Fibroblast of the aortic adventitia (primary cell): Measurements from ENCODE around the gene DLGAP4. TPM values are rescaled to one million over a fixed set of nuclear protein-coding genes. Genes with fewer than 3 reads are reported as not detected.
"Not testable (repeated sequence)": the region's sequence is repeated elsewhere in the genome, so short reads cannot be mapped to it uniquely, and the experiment has no call there.

Source experiments
- DNase-seq: peaks from one replicate; pipeline ENCODE4 v3.0.0-alpha.2; 2010; ENCODE audit warnings: low read depth
- H3K4me3 ChIP-seq: 2 replicates; pipeline ENCODE4 v1.5.1; 2011; ENCODE audit warnings: low read depth, mild to moderate bottlenecking, control low read depth, low read length, moderate library complexity
- CTCF ChIP-seq: IDR thresholded peaks from 2 replicates; pipeline ENCODE4 v1.5.1; 2011; ENCODE audit warnings: mild to moderate bottlenecking, low read length, control low read depth, inconsistent platforms; ENCODE audit not compliant: insufficient read depth
- total RNA-seq: library from RNA; depleted of rRNA; stranded (reverse); fragments of >200 nt; gene quantifications from 2 replicates; pipeline ENCODE4 v1.2.3, GENCODE V29; 2012; ENCODE audit warnings: low replicate concordance

Gene DLGAP4
- total RNA-seq, 1 donor = 19.5 TPM

- H3K4me3 ChIP-seq = no peak overlapping the region
- DNase-seq = no peak
- TF ChIP-seq CTCF = no peak
Observed at GRCh38 chr20:36562724-36563123, 256.6 kb downstream of the DLGAP4 start.

- no peak for DNase-seq
- no peak overlapping the region for H3K4me3 ChIP-seq
- no peak for TF ChIP-seq CTCF
Observed at GRCh38 chr20:36563374-36563773, 257.2 kb downstream of the DLGAP4 start.

- not testable (repeated sequence) for DNase-seq, H3K4me3 ChIP-seq
Observed at GRCh38 chr20:36564078-36564725, 258.1 kb downstream of the DLGAP4 start.

GRCh38 chr20:36564726-36565121 is 258.6 kb downstream of the DLGAP4 start:
- H3K4me3 ChIP-seq, DNase-seq: not testable (repeated sequence)

GRCh38 chr20:36565520-36565919 is 259.4 kb downstream of the DLGAP4 start:
- DNase-seq = no peak
- no peak for TF ChIP-seq CTCF
- H3K4me3 ChIP-seq = no peak overlapping the region

- no peak for TF ChIP-seq CTCF
- peak; percentile 74 for DNase-seq
- H3K4me3 ChIP-seq = no peak overlapping the region
Observed at GRCh38 chr20:36569847-36570429, 263.8 kb downstream of the DLGAP4 start.

- no peak for DNase-seq
- no peak for TF ChIP-seq CTCF
- H3K4me3 ChIP-seq = no peak overlapping the region
Observed at GRCh38 chr20:36571564-36572504, 265.7 kb downstream of the DLGAP4 start.
